LNCAP (cell line): ENCODE data around the gene PHC2.

ENCODE experiments used
- TF ChIP-seq, protein P1 (sequence below): fragments of 450-650 bp; IDR thresholded peaks from 2 replicates; pipeline ENCODE4 v1.5.1; 2017; ENCODE audit warnings: mild to moderate bottlenecking

The PHC2 gene

DNA sequence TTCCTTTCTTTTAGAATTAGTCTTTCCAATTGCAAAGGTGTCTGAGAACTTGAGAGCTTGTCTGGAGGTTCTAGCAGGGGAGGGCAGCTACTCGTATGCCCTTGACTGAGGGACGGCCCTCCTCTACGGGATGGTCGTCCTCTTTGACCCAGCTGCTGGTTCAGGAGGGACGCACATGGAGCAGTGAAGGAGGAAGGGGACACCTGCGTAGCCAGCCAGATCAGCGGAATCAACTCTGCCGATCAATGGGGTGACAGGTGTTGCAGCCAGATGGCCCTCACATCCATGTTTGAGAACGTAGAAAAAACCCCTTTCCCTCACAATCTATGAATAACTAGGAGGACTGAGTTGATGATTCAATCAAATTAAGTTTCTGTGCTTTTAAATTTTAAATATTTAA, 94.3 kb downstream of the PHC2 start:
- TF ChIP-seq, protein P1, sequence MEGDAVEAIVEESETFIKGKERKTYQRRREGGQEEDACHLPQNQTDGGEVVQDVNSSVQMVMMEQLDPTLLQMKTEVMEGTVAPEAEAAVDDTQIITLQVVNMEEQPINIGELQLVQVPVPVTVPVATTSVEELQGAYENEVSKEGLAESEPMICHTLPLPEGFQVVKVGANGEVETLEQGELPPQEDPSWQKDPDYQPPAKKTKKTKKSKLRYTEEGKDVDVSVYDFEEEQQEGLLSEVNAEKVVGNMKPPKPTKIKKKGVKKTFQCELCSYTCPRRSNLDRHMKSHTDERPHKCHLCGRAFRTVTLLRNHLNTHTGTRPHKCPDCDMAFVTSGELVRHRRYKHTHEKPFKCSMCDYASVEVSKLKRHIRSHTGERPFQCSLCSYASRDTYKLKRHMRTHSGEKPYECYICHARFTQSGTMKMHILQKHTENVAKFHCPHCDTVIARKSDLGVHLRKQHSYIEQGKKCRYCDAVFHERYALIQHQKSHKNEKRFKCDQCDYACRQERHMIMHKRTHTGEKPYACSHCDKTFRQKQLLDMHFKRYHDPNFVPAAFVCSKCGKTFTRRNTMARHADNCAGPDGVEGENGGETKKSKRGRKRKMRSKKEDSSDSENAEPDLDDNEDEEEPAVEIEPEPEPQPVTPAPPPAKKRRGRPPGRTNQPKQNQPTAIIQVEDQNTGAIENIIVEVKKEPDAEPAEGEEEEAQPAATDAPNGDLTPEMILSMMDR, result no peak

DNA sequence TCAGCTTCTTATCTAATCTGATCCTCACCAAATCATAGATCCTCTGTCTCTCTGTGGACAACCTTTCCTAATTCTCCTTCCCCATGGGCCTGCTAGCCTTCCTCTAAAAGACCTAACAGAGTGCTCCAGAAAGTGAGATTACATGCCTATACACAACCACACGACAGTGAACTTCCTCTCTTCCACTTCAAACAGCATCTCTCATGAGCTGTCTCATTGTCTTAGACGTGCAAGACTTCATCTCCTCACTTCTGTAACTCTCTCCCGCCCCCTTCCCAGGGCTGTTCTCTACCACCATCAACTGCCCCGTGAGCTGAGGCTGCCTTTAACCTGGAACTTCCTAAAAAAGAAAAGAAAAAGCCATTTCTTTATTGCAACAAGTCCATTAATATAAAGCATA, 95.9 kb downstream of the PHC2 start:
- TF ChIP-seq, protein P1, result no peak

DNA sequence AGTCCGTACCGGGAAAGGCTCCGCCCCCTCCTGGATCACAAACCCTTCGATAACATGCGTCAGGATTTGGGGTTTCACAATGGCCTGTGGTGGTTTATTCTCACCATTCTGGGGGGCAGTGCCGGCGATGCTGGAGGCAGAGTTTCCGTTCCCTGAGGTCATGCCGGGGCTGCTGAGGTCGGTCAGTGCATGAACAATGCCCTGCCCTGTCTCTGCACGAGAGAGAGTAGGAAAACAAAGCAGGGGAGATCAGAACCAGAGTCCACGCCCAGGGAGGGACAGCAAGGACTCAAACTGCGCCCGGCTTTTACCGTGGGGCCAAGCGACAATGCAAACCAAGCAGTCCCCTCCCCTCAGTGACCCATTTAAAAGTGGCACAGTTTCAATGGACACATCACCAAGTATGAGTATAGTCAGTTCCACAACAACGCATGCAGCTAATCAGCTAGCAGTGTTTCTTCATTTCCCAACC, 96.8 kb downstream of the PHC2 start:
- TF ChIP-seq, protein P1, result no peak

DNA sequence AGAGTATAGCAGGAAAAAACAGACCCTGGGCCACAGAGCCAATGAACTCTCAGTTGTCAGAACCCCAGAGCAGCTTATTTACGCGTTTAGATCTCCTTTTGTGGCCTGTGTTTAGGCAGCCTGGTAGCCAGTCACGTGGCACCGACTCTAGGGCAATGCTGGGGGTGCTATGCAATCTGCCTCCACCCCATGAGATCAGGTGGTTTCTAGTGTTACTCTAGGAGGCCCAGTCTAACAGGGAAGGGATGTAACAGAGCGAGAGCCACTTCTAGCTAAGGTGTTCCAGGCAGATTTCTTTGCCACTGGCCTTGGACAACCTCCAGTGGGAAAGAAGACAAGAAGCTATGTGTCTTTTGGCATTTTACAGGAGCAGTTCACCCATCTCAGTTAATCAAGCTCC, 98.0 kb downstream of the PHC2 start:
- TF ChIP-seq, protein P1, result no peak

DNA sequence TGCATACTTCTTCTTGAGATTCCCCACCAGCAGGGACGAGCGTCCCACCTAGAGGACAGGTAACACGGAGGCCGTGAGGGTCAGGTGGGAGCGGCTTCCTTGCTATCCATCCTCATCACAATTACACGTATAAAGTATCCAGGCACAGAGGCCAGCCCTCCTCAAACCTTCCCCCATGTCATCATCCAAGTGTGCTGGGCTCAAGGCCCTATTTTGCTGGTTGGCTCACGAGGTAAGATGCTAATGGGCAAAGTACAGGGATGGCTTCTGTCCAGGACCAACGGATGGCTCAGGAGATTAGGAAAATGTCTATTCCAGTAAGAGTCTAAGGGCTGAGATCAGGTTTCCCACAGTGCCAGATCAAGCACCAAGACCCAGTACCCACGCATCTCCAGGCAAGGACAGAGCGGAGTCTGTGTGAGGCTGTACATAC, 98.5 kb downstream of the PHC2 start:
- TF ChIP-seq, protein P1, result no peak

DNA sequence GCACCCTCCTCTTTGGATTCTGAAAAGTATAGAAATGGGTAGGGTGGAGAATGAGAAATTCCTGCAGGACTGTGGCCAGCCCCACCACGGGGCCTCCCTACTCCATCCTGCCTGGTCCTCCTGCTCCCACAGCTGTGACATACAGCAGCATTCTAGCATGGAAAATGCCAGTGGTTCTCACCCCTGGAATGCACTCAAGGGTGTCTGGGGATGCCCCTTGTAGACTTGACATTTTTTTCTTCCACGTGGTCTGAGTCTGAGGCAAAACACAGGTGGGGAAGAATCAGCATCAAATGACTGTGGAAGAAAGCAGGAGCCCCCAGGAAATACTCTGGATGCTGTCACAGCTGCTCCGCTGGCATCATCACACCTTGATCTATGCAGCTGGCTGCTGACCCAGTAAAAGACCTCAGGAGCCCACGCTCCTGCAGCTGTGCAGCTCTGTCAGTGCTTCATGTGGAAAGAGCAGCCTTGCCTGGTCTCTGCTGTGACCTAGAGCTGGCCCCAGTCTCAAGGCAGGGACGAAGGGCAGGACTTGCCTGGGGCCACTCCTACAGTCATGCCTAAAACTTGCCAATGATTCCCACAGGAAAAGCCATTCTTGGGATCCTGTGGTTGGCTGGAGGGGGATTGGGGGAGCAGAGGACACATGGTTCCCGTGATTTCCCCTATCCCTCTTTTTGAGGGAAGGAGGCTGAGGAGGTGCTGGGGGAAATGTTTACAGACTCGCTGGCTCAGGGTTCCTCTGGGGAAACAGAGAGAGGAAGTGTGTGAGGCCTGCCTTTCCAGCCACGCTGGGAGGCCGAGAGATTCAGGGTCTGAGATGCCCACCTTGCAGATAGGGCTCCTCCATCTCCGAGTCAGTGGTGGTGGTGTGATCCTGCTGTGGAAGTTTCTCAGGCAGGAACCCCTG, 99.2 kb downstream of the PHC2 start:
- TF ChIP-seq, protein P1, result no peak

DNA sequence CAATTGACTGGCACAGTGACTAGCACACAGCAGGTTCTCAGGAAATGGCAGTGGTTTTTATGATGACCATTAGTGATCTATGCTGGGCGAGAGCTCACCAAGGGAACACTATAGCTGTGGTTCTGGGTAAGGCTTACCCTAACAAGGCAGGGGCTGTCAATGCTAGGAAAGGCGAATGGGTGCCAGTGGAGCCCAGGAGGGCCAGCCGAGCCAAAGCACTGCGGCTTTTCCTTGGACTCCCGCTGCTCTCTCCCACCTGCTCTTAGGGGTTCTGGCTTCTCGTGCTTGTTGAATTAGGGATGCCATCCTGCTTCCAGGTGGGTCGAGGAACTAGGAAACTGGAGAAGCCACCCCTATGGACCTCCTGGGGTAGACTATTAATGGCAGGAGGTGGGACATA, 100.0 kb downstream of the PHC2 start:
- TF ChIP-seq, protein P1, result no peak
